CMK (cell line): Measurements from ENCODE around the gene MAD1L1.

Source experiments
- DNase-seq: peaks from one replicate; pipeline ENCODE4 v3.0.0-alpha.2; 2010; ENCODE audit warnings: low read depth

Gene MAD1L1

GRCh38 chr7:2086229-2086628, 146.5 kb downstream of the MAD1L1 start:
- DNase-seq = no peak

- no peak for DNase-seq
Measured at GRCh38 chr7:2085804-2086203, 146.9 kb downstream of the MAD1L1 start.

DNA sequence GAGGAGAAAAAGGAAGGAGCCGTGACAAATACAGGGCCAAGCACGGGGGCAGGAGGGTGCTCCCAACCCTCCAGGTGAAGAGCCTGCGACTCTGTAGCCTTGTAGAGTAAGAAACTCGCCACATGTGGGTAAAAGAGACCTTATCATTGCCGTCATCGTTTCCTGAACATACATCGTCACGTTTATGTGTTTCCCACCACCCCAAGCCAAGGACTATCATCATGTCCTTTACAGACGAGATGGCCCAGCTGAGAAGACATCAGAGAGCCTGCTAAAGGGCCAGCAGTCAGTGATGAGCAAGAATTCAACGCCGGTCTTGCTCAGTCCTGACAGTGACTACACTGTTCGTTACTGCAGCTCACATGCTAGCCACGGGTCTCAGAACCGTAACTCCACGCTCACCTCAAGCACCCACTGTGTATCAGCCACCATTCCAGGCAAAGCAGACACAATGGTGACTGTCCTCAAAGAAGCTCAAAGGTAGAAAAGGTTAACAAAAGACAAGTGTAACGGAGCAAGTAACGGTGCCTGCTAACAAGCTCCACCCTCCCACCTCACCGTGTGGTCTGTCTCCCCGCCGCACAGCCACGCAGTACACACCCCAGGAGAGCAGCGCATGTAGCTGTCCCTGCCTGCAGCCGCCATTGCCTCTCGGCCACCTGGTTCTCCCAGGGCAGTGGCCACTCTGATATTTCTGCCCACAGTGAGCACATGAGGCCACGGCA, 147.8 kb downstream of the MAD1L1 start:
- no peak for DNase-seq

DNA sequence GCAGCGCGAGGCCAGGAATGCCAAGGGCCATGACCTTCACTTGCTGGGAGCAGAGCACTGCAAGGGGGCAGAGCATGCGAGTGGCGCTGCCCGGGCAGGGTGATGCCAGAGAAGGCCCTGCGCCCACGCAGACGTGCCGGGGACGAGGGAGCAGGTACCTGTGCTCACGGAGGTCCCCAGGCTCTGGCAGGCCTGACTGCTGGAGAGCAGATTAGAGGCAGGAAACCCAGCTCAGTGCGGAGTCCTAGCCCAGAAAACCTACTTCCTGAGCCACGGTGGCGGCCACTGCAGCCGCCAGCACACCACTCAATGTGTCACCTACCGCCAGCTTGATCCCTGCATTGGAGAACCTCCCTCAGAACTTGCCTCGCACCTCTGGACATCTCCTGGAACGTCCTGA, 148.4 kb downstream of the MAD1L1 start:
- no peak for DNase-seq

- no peak for DNase-seq
Measured at GRCh38 chr7:2083362-2083761, 149.4 kb downstream of the MAD1L1 start.

- DNase-seq = no peak
Measured at GRCh38 chr7:2082139-2082998, 150.4 kb downstream of the MAD1L1 start.

DNA sequence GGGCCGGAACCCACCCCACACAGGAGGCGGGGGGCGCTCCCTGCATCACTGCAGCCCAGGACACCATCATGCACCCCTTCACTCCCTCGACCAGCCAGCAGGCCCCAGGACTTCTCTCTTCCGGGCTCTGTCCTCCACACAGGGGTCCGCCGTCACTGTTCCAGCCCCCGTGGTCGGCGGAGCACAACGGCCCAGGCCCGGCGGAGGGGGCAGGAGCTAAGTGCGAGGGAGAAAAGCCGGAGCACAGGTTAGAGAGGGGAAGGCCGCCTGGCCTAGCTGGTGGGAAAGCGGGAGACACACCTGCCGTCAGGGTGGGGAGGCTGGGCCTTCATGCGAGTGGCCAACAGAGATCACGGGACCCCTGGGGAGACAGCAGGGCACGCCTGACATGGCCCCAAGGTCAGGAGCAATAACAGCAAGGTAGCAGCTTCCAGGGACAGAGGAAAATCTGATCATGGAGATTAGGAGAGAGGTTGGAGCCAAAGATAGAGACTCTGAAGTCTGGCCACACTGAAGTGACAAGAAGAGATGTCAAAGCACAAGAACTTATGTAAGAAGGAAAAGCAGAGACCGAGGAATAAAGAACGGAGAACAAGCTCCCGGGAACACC, 151.1 kb downstream of the MAD1L1 start:
- no peak for DNase-seq

DNA sequence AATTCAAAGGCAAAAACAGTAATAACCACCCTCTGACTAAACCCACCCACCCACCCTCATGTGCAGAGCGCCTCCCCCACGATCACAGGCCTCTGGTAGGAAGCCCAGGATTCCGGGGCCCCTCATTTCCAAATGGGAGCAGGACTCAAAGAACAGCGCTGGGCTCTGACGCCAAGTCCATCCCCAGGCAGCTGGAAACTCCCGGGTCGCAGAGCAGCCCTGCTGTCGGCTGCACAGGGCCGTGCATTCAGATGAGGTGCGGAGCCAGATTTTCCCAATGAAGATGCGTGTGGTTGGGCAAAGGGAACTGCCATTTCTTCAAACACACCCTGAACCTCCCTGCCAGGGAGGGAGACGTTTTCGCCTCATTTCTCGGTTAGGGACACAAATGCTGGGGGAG, 152.3 kb downstream of the MAD1L1 start:
- no peak for DNase-seq

GRCh38 chr7:2080060-2080387, 152.7 kb downstream of the MAD1L1 start:
- DNase-seq = no peak

DNA sequence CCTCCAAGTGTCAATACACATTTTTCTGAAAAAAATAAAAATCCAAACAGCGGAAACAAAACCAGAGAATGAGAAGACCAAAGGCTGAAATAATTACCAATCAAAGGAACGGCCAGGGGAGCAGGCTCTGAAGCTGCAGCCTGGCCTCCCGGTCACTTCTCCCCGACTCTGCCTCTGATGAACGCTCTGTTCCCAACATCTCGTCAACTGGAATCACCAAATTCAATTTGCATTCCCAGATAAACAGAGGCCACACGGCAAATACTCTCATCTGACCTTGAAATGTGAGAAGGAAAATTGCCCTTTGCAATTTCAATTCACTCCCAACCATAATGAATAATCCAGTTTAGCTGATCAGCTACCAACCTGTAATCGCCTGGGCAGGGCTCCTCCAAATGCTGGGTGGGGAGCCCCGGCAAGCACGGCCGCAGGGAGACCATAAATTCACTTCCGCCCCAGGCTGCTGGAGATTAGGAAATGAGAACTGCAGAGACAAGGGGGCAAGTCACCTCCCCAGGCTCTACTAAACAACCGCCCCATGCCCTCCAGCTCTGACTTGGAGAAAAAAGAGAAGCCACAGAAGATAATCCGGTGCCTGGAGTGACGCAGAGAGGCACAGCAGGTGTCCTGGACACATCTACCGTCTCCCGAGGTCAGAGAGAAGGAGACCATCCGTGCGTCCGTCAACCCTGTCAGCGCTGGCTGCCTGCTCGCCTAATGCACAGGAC, 153.2 kb downstream of the MAD1L1 start:
- DNase-seq = no peak

GRCh38 chr7:2078899-2079298, 153.8 kb downstream of the MAD1L1 start:
- DNase-seq = no peak

DNA sequence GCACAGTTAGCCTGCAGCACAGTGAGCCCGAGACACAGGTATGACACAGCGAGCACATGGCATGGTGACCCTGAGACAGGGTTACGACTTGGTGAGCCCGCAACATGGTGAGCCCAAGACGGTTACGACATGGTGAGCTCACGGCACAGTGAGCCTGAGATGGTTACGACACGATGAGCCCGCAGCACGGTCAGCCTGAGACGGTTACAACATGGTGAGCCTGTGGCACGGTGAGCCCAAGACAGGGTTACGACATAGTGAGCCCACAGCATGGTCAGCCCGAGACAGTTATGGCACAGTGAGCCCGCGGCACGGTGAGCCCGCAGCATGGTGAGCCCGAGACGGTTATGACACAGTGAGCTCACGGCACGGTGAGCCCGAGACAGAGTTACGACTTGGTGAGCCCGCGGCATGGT, 156.1 kb downstream of the MAD1L1 start:
- DNase-seq = no peak

- no peak for DNase-seq
Measured at GRCh38 chr7:2075811-2076210, 156.9 kb downstream of the MAD1L1 start.

- no peak for DNase-seq
Measured at GRCh38 chr7:2074691-2075090, 158.1 kb downstream of the MAD1L1 start.

GRCh38 chr7:2072798-2073197, 159.9 kb downstream of the MAD1L1 start:
- DNase-seq = no peak

DNA sequence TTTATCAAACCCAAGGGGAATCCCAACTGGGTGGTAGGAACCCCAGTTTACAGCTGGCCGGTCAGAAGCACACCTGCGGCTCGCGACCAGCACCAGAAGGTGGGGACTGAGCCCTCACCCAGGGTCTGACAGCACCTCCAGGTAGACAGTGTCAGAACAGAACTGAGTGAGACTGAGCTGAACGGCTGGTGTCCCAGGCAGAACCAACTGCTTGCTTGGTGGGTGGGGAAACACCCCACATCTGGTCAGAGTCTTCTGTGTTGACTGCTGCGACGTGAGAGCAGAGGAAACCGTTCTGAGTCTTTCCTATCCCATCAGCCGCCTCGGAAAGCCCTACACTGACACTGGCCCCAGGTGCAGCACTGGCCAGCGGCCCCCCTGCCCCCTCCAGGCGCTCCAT, 160.7 kb downstream of the MAD1L1 start:
- DNase-seq = no peak

- DNase-seq = no peak
Measured at GRCh38 chr7:2071133-2071832, 161.5 kb downstream of the MAD1L1 start.

DNA sequence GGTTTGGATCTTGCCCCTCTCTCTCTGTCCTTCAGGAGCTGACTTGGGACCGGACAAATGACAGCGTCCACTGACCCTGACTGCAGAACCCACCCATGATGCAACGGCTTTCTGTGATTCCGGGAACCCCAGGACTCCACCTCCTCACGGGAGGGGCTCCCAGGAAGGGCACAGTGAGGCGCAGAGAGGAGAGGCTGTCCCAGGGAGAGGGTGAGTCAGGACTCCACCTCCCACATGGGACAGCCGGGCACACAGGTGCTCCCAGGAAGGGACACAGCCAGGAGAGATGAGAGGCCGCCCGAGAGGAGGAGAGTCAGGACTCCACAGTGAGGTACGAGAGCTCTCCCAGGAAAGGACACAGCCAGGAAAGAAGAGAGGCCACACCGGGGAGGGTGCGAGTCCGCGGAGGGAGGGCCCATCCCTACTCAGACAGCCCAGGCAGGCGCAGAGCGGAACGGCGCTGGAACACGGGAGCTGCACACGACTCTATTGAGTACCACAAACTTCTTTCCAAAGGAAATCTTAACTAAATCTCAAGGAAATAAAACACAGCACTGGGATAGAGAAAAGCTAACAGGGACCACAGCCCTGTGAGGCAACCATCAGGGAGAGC, 162.5 kb downstream of the MAD1L1 start:
- no peak for DNase-seq

GRCh38 chr7:2069472-2069860, 163.3 kb downstream of the MAD1L1 start:
- no peak for DNase-seq

GRCh38 chr7:2068693-2069471, 163.9 kb downstream of the MAD1L1 start:
- DNase-seq = no peak
